Measurements from ENCODE around the gene ASCC1. TPM values are rescaled to one million over a fixed set of nuclear protein-coding genes. Genes with fewer than 3 reads are reported as not detected.
"Not testable (repeated sequence)": the region's sequence is repeated elsewhere in the genome, so short reads cannot be mapped to it uniquely, and the experiment has no call there.

The ASCC1 gene
- total and polyA plus RNA-seq, 2 experiments from 2014 or later: 25.2 to 30.0 TPM

GRCh38 chr10:72218325-72218724 lies 2.2 kb upstream of the ASCC1 start:
- WGBS, 2 experiments (ENCODE audit: low coverage in 1 of 2, low lambda C conversion rate in 2 of 2, missing lambda C conversion rate in 2 of 2): 93 to 96% methylated on average over 1 of the region's 1 CpG
- peaks cover 16% of the 10 kb centered on the region; the same call in 1 of the 2 replicates for H3K4me1 ChIP-seq (ENCODE audit: insufficient read depth)
- no peaks in the 10 kb centered on the region for H3K27me3 ChIP-seq (replicated peaks; ENCODE audit: insufficient read depth)
- H2AFZ ChIP-seq: no peak overlapping the region
- no peaks in the 10 kb centered on the region for H4K20me1 ChIP-seq (ENCODE audit: insufficient read depth)
- H3K27ac ChIP-seq: no peak overlapping the region
- in situ Hi-C loops (cut with MboI): loop anchor here (25.0 kb wide), 1 partner anchor 281 kb away; no protein-coding TSS in a partner anchor
- DNase-seq: no peak
- H3F3A ChIP-seq (ENCODE audit: insufficient read depth): no peaks in the 10 kb centered on the region; the same call in 1 of the 2 replicates
- H3K4me2 ChIP-seq (ENCODE audit: unreplicated experiment): no peak overlapping the region
- no peaks in the 10 kb centered on the region for H3K9me2 ChIP-seq (ENCODE audit: insufficient read depth)
- peaks cover 52% of the 10 kb centered on the region for H3K79me2 ChIP-seq (ENCODE audit: insufficient read depth)
- H3K9me3 ChIP-seq (ENCODE audit: low read depth): no peaks in the 10 kb centered on the region
- H3K36me3 ChIP-seq (ENCODE audit: low read depth): no peaks in the 10 kb centered on the region
- H3K4me3 ChIP-seq: no peak overlapping the region
- TF ChIP-seq EZH2 (IDR thresholded peaks at IDR 0.05; ENCODE audit: insufficient read depth, poor library complexity, severe bottlenecking): no peak
- H3K9ac ChIP-seq: no peak overlapping the region

DNA sequence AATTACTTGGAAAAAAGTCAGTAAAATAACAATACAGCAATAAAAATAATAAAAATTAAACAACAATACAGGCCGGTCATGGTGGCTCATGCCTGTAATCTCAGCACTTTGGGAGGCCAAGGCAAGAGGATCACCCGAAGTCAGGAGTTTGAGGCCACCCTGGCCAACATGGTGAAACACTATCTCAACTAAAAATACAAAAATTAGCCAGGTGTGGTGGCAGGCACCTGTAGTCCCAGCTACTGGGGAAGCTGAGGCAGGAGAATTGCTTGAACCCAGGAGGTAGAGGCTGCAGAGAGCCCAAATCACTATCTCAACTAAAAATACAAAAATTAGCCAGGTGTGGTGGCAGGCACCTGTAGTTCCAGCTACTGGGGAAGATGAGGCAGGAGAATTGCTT lies 4.2 kb downstream of the ASCC1 start:
- H2AFZ ChIP-seq; H3K27ac ChIP-seq; H3K9me3 ChIP-seq (ENCODE audit: low read depth); H3K36me3 ChIP-seq (ENCODE audit: low read depth); H3F3A ChIP-seq (ENCODE audit: insufficient read depth); H3K27me3 ChIP-seq (replicated peaks; ENCODE audit: insufficient read depth); H4K20me1 ChIP-seq (ENCODE audit: insufficient read depth); H3K9me2 ChIP-seq (ENCODE audit: insufficient read depth); H3K4me2 ChIP-seq (ENCODE audit: unreplicated experiment); H3K9ac ChIP-seq; DNase-seq; H3K4me3 ChIP-seq; H3K4me1 ChIP-seq (ENCODE audit: insufficient read depth): not testable (repeated sequence)
- in situ Hi-C loops (cut with MboI): loop anchor here (25.0 kb wide), 1 partner anchor 275 kb away; no protein-coding TSS in a partner anchor
- peaks cover 23% of the 10 kb centered on the region for H3K79me2 ChIP-seq (ENCODE audit: insufficient read depth)
- WGBS, 2 experiments (ENCODE audit: low coverage in 1 of 2, low lambda C conversion rate in 2 of 2, missing lambda C conversion rate in 2 of 2): 97 to 98% methylated on average over 2 of the region's 2 CpGs

DNA sequence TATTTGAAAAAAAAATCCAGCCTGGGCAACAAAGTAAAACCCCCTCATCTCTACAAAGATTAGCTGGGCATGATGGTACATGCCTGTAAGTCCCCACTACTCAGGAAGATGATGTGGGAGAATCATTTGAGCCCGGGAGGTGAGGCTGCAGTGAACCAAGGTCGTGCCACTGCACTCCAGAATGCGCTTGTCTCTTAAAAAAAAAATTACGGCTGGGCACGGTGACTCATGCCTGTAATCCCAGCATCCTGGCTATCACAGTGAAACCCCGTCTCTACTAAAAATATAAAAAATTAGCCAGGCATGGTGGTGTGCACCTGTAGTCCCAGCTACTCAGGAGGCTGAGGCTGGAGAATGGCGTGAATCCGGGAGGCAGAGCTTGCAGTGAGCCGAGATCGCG lies 4.7 kb downstream of the ASCC1 start:
- H4K20me1 ChIP-seq (ENCODE audit: insufficient read depth); H3K36me3 ChIP-seq (ENCODE audit: low read depth); H3K9me3 ChIP-seq (ENCODE audit: low read depth); H3K27ac ChIP-seq; H3K4me2 ChIP-seq (ENCODE audit: unreplicated experiment); H3K27me3 ChIP-seq (replicated peaks; ENCODE audit: insufficient read depth); H2AFZ ChIP-seq; H3K4me3 ChIP-seq; H3K9ac ChIP-seq; H3K9me2 ChIP-seq (ENCODE audit: insufficient read depth); H3K4me1 ChIP-seq (ENCODE audit: insufficient read depth); H3F3A ChIP-seq (ENCODE audit: insufficient read depth); DNase-seq: not testable (repeated sequence)
- peaks cover 19% of the 10 kb centered on the region for H3K79me2 ChIP-seq (ENCODE audit: insufficient read depth)
- 90 to 91% methylated on average over 11 of the region's 11 CpGs for WGBS, 2 experiments (ENCODE audit: low coverage in 1 of 2, low lambda C conversion rate in 2 of 2, missing lambda C conversion rate in 2 of 2)
- in situ Hi-C loops (cut with MboI): loop anchor here (25.0 kb wide), 1 partner anchor 274 kb away; no protein-coding TSS in a partner anchor

DNA sequence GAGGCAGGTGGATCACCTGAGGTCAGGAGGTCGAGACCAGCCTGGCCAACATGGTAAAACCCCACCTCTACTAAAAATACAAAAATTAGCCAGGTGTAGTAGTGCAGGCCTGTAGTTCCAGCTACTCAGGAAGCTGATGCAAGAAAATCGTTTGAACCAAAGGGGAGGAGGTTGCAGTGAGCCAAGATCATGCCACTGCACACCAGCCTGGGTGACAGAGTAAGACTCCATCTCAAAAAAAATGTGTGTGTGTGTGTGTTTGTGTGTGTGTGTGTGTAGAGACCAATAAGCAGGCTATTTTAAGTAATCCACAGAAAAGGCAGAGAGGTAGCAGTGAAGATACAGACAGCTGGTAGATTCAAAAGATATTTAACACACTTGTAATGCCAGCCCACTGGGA lies 7.5 kb downstream of the ASCC1 start:
- in situ Hi-C loops (cut with MboI): loop anchor here (25.0 kb wide), 1 partner anchor 271 kb away; no protein-coding TSS in a partner anchor

GRCh38 chr10:72206511-72207229 lies 9.4 kb downstream of the ASCC1 start:
- Histone ChIP-seq H3F3A (ENCODE audit: insufficient read depth) (no peaks in the 10 kb centered on the region), H3K27ac (no peak overlapping the region), H2AFZ (no peak overlapping the region), H3K79me2 (ENCODE audit: insufficient read depth) (no peaks in the 10 kb centered on the region), H3K9me3 (ENCODE audit: low read depth) (no peaks in the 10 kb centered on the region), H3K36me3 (ENCODE audit: low read depth) (peaks cover 15% of the 10 kb centered on the region), H3K4me2 (ENCODE audit: unreplicated experiment) (no peak overlapping the region), H3K27me3 (replicated peaks; ENCODE audit: insufficient read depth) (no peaks in the 10 kb centered on the region), H3K4me1 (ENCODE audit: insufficient read depth) (no peaks in the 10 kb centered on the region), H4K20me1 (ENCODE audit: insufficient read depth) (no peaks in the 10 kb centered on the region), H3K4me3 (no peak overlapping the region), H3K9me2 (ENCODE audit: insufficient read depth) (no peaks in the 10 kb centered on the region), H3K9ac (no peak overlapping the region)
- in situ Hi-C loops (cut with MboI): loop anchor here (25.0 kb wide), 1 partner anchor 269 kb away; no protein-coding TSS in a partner anchor
- no peak for DNase-seq
- TF ChIP-seq EZH2phosphoT487 (IDR thresholded peaks at IDR 0.05; ENCODE audit: insufficient read depth, low read depth) (no peak), EZH2 (IDR thresholded peaks at IDR 0.05; ENCODE audit: insufficient read depth, poor library complexity, severe bottlenecking) (no peak)
- 93 to 94% methylated on average over 7 of the region's 7 CpGs for WGBS, 2 experiments (ENCODE audit: low coverage in 1 of 2, low lambda C conversion rate in 2 of 2, missing lambda C conversion rate in 2 of 2)

More for the DNA sequence above, 7.5 kb downstream of the ASCC1 start:
- not testable (repeated sequence) for H3K9me2 ChIP-seq (ENCODE audit: insufficient read depth); DNase-seq; H3K79me2 ChIP-seq (ENCODE audit: insufficient read depth); H3K27me3 ChIP-seq (replicated peaks; ENCODE audit: insufficient read depth); H2AFZ ChIP-seq; H3K9ac ChIP-seq; H4K20me1 ChIP-seq (ENCODE audit: insufficient read depth); H3F3A ChIP-seq (ENCODE audit: insufficient read depth); H3K4me3 ChIP-seq; H3K9me3 ChIP-seq (ENCODE audit: low read depth); H3K27ac ChIP-seq; H3K4me1 ChIP-seq (ENCODE audit: insufficient read depth); H3K4me2 ChIP-seq (ENCODE audit: unreplicated experiment); H3K36me3 ChIP-seq (ENCODE audit: low read depth)
- 46 to 60% methylated on average over 2 of the region's 2 CpGs for WGBS, 2 experiments (ENCODE audit: low coverage in 1 of 2, low lambda C conversion rate in 2 of 2, missing lambda C conversion rate in 2 of 2)

Data from GM23248 (cell line).